Natural killer cell (primary cell): ENCODE data around the gene VDAC2. TPM values are rescaled to one million over a fixed set of nuclear protein-coding genes. Genes with fewer than 3 reads are reported as not detected.
"Not testable (repeated sequence)": the region's sequence is repeated elsewhere in the genome, so short reads cannot be mapped to it uniquely, and the experiment has no call there.

Experiments
- ATAC-seq, 3 donors: fragments of 150-1000 bp in 2 of 3; fragments of 200-7000 bp in 1 of 3; cut with Tn5 transposase; 1 replicate in 1 of 3; 2 replicates in 2 of 3; pipeline ENCODE4 v1.10.0; 2021; ENCODE audit warnings: mild to moderate bottlenecking in 2 of 3, moderate library complexity in 2 of 3
- DNase-seq, 2 donors: peaks; one replicate each; pipeline versions ENCODE4 v3.0.0 to v3.0.0-alpha.2; 2013 to 2021; ENCODE audit warnings: mixed read lengths in 1 of 2
- H3K27ac ChIP-seq: one replicate; pipeline ENCODE4 v1.5.1; 2013; ENCODE audit warnings: mild to moderate bottlenecking, low read length
- H3K27me3 ChIP-seq: one replicate; pipeline ENCODE4 v1.6.1; 2013; ENCODE audit warnings: low read length; ENCODE audit not compliant: control insufficient read depth, insufficient read depth
- H3K36me3 ChIP-seq: one replicate; pipeline ENCODE4 v1.6.1; 2013; ENCODE audit warnings: low read length; ENCODE audit not compliant: control insufficient read depth, insufficient read depth
- H3K4me1 ChIP-seq: one replicate; pipeline ENCODE4 v1.6.1; 2013; ENCODE audit warnings: low read length; ENCODE audit not compliant: control insufficient read depth, insufficient read depth
- H3K4me3 ChIP-seq: one replicate; pipeline ENCODE4 v1.5.1; 2013; ENCODE audit warnings: low read length
- H3K9me3 ChIP-seq: one replicate; pipeline ENCODE4 v1.6.1; 2013; ENCODE audit warnings: low read length; ENCODE audit not compliant: control insufficient read depth, insufficient read depth
- H3K27ac Mint-ChIP-seq, 2 donors: one replicate each; pipeline ENCODE4 v1.8.0; 2022; ENCODE audit warnings: mild to moderate bottlenecking in 2 of 2, mixed read lengths in 2 of 2, moderate library complexity in 1 of 2
- H3K27me3 Mint-ChIP-seq, 2 donors: one replicate each; pipeline ENCODE4 v1.8.0; 2022; ENCODE audit warnings: low read depth in 2 of 2, mixed read lengths in 2 of 2
- H3K36me3 Mint-ChIP-seq: one replicate; pipeline ENCODE4 v1.8.0; 2022; ENCODE audit warnings: mixed read lengths
- H3K4me1 Mint-ChIP-seq, 2 donors: one replicate each; pipeline ENCODE4 v1.8.0; 2022; ENCODE audit warnings: mixed read lengths in 2 of 2
- H3K4me3 Mint-ChIP-seq: one replicate; pipeline ENCODE4 v1.8.0; 2022; ENCODE audit warnings: mild to moderate bottlenecking, moderate library complexity, mixed read lengths
- H3K9me3 Mint-ChIP-seq, 2 donors: one replicate each; pipeline ENCODE4 v1.8.0; 2022; ENCODE audit warnings: mixed read lengths in 2 of 2
- WGBS: methylation state at CpG from one replicate; pipeline ENCODE4 v1.1.7; 2013; ENCODE audit warnings: missing lambda C conversion rate; ENCODE audit not compliant: insufficient coverage; 5-methylcytosine and 5-hydroxymethylcytosine counted together
- intact Hi-C: fragments of 100-400 bp; cut with micrococcal nuclease; formaldehyde crosslinking; loops from one replicate; pipeline ENCODE4 v1.14.2; 2022
- total RNA-seq, 4 donors: library from RNA; stranded (reverse); fragments of 120-200 nt in 1 of 4; gene quantifications; one replicate each; pipeline versions ENCODE4 v1.2.3 to v1.2.4, GENCODE V29; 2013 to 2022
- TF ChIP-seq, protein P1 (sequence below): fragments of 200-600 bp; IDR thresholded peaks from one replicate; pipeline ENCODE4 v1.8.0; 2022; ENCODE audit warnings: antibody characterized with exemption

The VDAC2 gene
- total RNA-seq, 3 donors from 2014 or later (not counting 1 experiment from before 2014, with no cell fraction given) = 110 to 124 (median 117) TPM

DNA sequence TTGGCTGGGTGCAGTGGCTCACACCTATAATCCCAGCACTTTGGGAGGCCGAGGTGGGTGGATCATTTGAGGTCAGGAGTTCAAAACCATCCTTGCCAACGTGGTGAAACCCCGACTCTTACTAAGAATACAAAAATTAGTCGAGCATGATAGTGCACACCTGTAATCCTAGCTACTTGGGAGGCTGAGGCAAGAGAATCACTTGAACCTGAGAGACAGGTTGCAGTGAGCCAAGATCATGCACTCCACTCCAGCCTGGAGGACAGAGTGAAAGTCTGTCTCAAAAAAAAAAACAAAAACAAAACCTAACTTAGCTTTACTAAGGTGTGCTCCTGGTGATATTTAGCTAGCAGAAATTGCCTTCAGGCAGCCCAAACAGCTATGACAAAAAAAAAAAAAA lies 24.3 kb upstream of the VDAC2 start:
- H3K4me1 Mint-ChIP-seq = peaks cover 5 to 8% of the 10 kb centered on the region in 2 donors
- Histone ChIP-seq H3K27me3 (no peaks in the 10 kb centered on the region), H3K36me3 (no peaks in the 10 kb centered on the region), H3K27ac (no peak overlapping the region), H3K4me3 (no peak overlapping the region), H3K9me3 (no peaks in the 10 kb centered on the region), H3K4me1 (peaks cover 15% of the 10 kb centered on the region)
- H3K36me3 Mint-ChIP-seq = no peaks in the 10 kb centered on the region
- TF ChIP-seq, protein P1, sequence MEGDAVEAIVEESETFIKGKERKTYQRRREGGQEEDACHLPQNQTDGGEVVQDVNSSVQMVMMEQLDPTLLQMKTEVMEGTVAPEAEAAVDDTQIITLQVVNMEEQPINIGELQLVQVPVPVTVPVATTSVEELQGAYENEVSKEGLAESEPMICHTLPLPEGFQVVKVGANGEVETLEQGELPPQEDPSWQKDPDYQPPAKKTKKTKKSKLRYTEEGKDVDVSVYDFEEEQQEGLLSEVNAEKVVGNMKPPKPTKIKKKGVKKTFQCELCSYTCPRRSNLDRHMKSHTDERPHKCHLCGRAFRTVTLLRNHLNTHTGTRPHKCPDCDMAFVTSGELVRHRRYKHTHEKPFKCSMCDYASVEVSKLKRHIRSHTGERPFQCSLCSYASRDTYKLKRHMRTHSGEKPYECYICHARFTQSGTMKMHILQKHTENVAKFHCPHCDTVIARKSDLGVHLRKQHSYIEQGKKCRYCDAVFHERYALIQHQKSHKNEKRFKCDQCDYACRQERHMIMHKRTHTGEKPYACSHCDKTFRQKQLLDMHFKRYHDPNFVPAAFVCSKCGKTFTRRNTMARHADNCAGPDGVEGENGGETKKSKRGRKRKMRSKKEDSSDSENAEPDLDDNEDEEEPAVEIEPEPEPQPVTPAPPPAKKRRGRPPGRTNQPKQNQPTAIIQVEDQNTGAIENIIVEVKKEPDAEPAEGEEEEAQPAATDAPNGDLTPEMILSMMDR = no peak
- no peaks in the 10 kb centered on the region for H3K27me3 Mint-ChIP-seq
- H3K9me3 Mint-ChIP-seq = no peaks in the 10 kb centered on the region
- ATAC-seq = no peak
- intact Hi-C loops = loop anchor here (10.0 kb wide), 1 partner anchor 72 kb away; the partner anchor contains the start of gene SAMD8
- DNase-seq = no peak
- no peak overlapping the region for H3K4me3 Mint-ChIP-seq
- 60% methylated on average over 4 of the region's 4 CpGs for WGBS
- no peak overlapping the region for H3K27ac Mint-ChIP-seq

- intact Hi-C loops = loop anchor here (1.0 to 10.0 kb wide), 4 partner anchors 23 to 73 kb away; partner anchors contain the start of genes SAMD8 and VDAC2
- Histone ChIP-seq H3K27me3 (no peaks in the 10 kb centered on the region), H3K4me1 (peaks cover 15% of the 10 kb centered on the region), H3K9me3 (no peaks in the 10 kb centered on the region), H3K36me3 (no peaks in the 10 kb centered on the region), H3K4me3 (no peak overlapping the region), H3K27ac (peak overlapping the region; percentile 67)
- peak overlapping the region; percentile 70 to 75 for H3K27ac Mint-ChIP-seq
- WGBS = 55% methylated on average over 2 of the region's 3 CpGs
- no peaks in the 10 kb centered on the region for H3K36me3 Mint-ChIP-seq
- H3K27me3 Mint-ChIP-seq = no peaks in the 10 kb centered on the region
- peak overlapping the region; percentile 31 for H3K4me3 Mint-ChIP-seq
- TF ChIP-seq, protein P1 = peak; percentile 77
- H3K9me3 Mint-ChIP-seq = no peaks in the 10 kb centered on the region
- ATAC-seq (peak; percentile 95 to 97 (median 97)), DNase-seq (peak; percentile 55 to 90)
- peaks cover 5 to 8% of the 10 kb centered on the region in 2 donors for H3K4me1 Mint-ChIP-seq
Observed at GRCh38 chr10:75187961-75188426, 22.6 kb upstream of the VDAC2 start.

DNA sequence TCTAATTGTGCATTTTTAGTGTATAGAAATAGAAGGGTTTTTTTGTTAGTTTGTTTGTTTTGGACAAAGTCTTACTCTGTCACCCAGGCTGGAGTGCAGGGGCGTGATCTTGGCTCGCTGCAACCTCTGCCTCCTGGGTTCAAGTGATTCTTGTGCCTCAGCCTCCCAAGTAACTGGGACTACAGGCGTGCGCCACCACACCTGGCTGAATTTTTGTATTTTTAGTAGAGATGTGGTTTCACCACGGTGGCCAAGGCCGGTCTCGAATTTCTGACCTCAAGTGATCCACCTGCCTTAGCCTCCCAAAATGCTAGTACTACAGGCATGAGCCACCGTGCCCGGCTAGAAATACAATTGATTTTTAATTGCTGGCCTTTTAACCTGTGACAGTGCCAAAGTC lies 22.1 kb upstream of the VDAC2 start:
- 94% methylated on average over 9 of the region's 9 CpGs for WGBS
- H3K27ac ChIP-seq = peak overlapping the region; percentile 67
- ATAC-seq, H3K4me1 Mint-ChIP-seq, H3K9me3 ChIP-seq, H3K27me3 ChIP-seq, H3K9me3 Mint-ChIP-seq, H3K36me3 Mint-ChIP-seq, H3K36me3 ChIP-seq, H3K27me3 Mint-ChIP-seq, H3K4me3 ChIP-seq, DNase-seq, H3K4me3 Mint-ChIP-seq: not testable (repeated sequence)
- intact Hi-C loops = loop anchor here (1.0 to 10.0 kb wide), 4 partner anchors 22 to 74 kb away; partner anchors contain the start of genes SAMD8 and VDAC2
- peaks cover 15% of the 10 kb centered on the region for H3K4me1 ChIP-seq
- H3K27ac Mint-ChIP-seq = peak overlapping the region; percentile 70 to 75

GRCh38 chr10:75189266-75190096 lies 21.1 kb upstream of the VDAC2 start:
- no peak overlapping the region for H3K27ac ChIP-seq
- intact Hi-C loops = loop anchor here (2.0 to 10.0 kb wide), 2 partner anchors 21 to 75 kb away; partner anchors contain the start of genes SAMD8 and VDAC2
- H3K4me1 ChIP-seq = peaks cover 15% of the 10 kb centered on the region
- H3K9me3 ChIP-seq = no peaks in the 10 kb centered on the region
- Mint-ChIP-seq H3K27ac (peak overlapping the region in 1 of 2 donors; percentile 33), H3K4me1 (peaks cover 5 to 8% of the 10 kb centered on the region in 2 donors), H3K9me3 (no peaks in the 10 kb centered on the region), H3K4me3 (no peak overlapping the region), H3K36me3 (no peaks in the 10 kb centered on the region), H3K27me3 (no peaks in the 10 kb centered on the region)
- TF ChIP-seq, protein P1 = no peak
- DNase-seq (no peak), ATAC-seq (no peak)
- no peaks in the 10 kb centered on the region for H3K27me3 ChIP-seq
- no peak overlapping the region for H3K4me3 ChIP-seq
- 97% methylated on average over 12 of the region's 12 CpGs for WGBS
- no peaks in the 10 kb centered on the region for H3K36me3 ChIP-seq
